ENCODE results near the gene GALNTL6. TPM values are rescaled to one million over a fixed set of nuclear protein-coding genes. Genes with fewer than 3 reads are reported as not detected.

The GALNTL6 gene
- total RNA-seq, 2 donors from 2014 or later, result 0.92 to 3.8 TPM

DNA sequence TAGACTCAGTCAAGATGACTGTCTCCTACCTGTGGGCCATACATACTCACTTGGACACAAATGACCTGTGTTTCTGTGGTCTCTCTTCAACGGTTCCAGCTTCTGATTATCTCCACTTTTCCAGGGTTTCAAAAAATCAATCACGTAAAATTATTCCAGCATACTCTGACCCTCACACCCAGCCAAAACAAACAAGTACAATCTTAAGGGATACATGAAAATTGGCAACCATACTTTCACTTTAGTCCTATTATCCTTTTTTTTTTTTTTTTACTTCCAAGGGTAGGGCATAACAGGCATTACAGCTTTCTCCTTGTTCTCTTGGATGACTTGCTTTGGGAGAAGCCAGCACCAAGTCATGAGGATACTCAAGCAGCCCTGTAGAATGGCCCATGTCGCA, 1129.6 kb downstream of the GALNTL6 start:
- DNase-seq (ENCODE audit: low spot score) (no peak), ATAC-seq (ENCODE audit: insufficient number of reproducible peaks, low FRiP score, low read depth) (no peak)
- H3K4me1 ChIP-seq (ENCODE audit: control insufficient read depth in 1 of 2, low read depth in 2 of 2), result peaks cover 0 to 22% of the 10 kb centered on the region in 2 donors
- H3K36me3 ChIP-seq, result no peaks in the 10 kb centered on the region
- no peaks in the 10 kb centered on the region for H3K9me3 ChIP-seq
- no peak overlapping the region for H3K4me3 ChIP-seq
- H3K27me3 ChIP-seq (replicated peaks; ENCODE audit: insufficient read depth), result no peaks in the 10 kb centered on the region
- TF ChIP-seq CTCF (IDR thresholded peaks at IDR 0.05), result no peak
- no peak overlapping the region for H3K27ac ChIP-seq

DNA sequence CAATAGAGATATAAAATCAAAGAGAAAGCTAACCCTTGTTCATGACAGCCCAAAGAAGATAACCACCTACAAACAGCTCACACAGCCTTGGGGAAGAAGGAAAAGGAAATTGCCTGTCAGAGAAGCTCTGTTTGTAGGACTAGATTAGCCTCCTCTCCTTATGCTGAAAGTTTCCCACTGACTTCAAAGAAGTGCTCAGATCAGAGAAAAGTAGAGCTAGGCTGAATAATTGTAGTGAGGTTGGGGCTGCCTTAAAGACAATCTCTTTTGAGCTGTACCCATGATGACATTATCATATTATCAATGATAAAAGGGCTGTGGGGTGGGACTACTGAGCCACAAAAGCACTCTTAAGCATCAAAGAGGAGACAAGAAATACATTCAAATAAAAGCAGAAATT, 1132.4 kb downstream of the GALNTL6 start:
- no peak for TF ChIP-seq CTCF (IDR thresholded peaks at IDR 0.05)
- Histone ChIP-seq H3K27me3 (replicated peaks; ENCODE audit: insufficient read depth) (no peaks in the 10 kb centered on the region), H3K36me3 (no peaks in the 10 kb centered on the region), H3K4me3 (no peak overlapping the region), H3K4me1 (ENCODE audit: control insufficient read depth in 1 of 2, low read depth in 2 of 2) (peaks cover 0 to 26% of the 10 kb centered on the region in 2 donors), H3K9me3 (no peaks in the 10 kb centered on the region), H3K27ac (no peak overlapping the region)
- DNase-seq (ENCODE audit: low spot score) (no peak), ATAC-seq (ENCODE audit: insufficient number of reproducible peaks, low FRiP score, low read depth) (no peak)

GRCh38 chr4:172946503-172946902, 1133.3 kb downstream of the GALNTL6 start:
- no peak for DNase-seq (ENCODE audit: low spot score)
- H3K27ac ChIP-seq, result no peak overlapping the region
- no peak for ATAC-seq (ENCODE audit: insufficient number of reproducible peaks, low FRiP score, low read depth)
- no peak overlapping the region for H3K4me3 ChIP-seq
- H3K27me3 ChIP-seq (replicated peaks; ENCODE audit: insufficient read depth), result no peaks in the 10 kb centered on the region
- no peaks in the 10 kb centered on the region for H3K36me3 ChIP-seq
- TF ChIP-seq CTCF (IDR thresholded peaks at IDR 0.05), result no peak
- no peaks in the 10 kb centered on the region for H3K9me3 ChIP-seq
- H3K4me1 ChIP-seq (ENCODE audit: control insufficient read depth in 1 of 2, low read depth in 2 of 2), result peaks cover 0 to 35% of the 10 kb centered on the region in 2 donors

GRCh38 chr4:172947594-172947993, 1134.4 kb downstream of the GALNTL6 start:
- Histone ChIP-seq H3K4me3 (no peak overlapping the region), H3K4me1 (ENCODE audit: control insufficient read depth in 1 of 2, low read depth in 2 of 2) (peaks cover 0 to 35% of the 10 kb centered on the region in 2 donors), H3K36me3 (no peaks in the 10 kb centered on the region), H3K27me3 (replicated peaks; ENCODE audit: insufficient read depth) (no peaks in the 10 kb centered on the region), H3K9me3 (no peaks in the 10 kb centered on the region), H3K27ac (no peak overlapping the region)
- ATAC-seq (ENCODE audit: insufficient number of reproducible peaks, low FRiP score, low read depth) (no peak), DNase-seq (ENCODE audit: low spot score) (no peak)
- TF ChIP-seq CTCF (IDR thresholded peaks at IDR 0.05), result no peak

DNA sequence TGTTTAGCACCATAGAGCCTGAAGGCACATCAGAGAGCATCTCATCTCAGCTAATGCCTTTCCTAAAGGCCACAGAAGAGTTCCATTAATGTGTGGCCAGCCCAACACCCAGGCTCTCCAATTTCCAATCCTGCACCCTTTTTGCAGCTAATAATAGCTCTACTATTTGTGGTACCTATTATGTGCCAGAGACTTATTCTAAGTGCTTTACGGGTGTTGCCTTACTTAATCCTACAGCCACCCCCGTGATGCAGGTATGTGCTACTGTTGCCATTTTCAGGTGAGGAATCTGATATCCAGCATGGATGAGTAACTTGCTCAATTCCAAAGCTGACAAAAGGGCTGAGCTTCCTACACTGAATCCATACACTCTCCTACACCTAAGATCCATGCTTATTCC, 1137.8 kb downstream of the GALNTL6 start:
- DNase-seq (ENCODE audit: low spot score), result no peak
- no peak for TF ChIP-seq CTCF (IDR thresholded peaks at IDR 0.05)
- H3K36me3 ChIP-seq, result no peaks in the 10 kb centered on the region
- H3K27ac ChIP-seq, result no peak overlapping the region
- H3K9me3 ChIP-seq, result no peaks in the 10 kb centered on the region
- peaks cover 0 to 28% of the 10 kb centered on the region in 2 donors for H3K4me1 ChIP-seq (ENCODE audit: control insufficient read depth in 1 of 2, low read depth in 2 of 2)
- ATAC-seq (ENCODE audit: insufficient number of reproducible peaks, low FRiP score, low read depth), result no peak
- H3K4me3 ChIP-seq, result no peak overlapping the region
- H3K27me3 ChIP-seq (replicated peaks; ENCODE audit: insufficient read depth), result no peaks in the 10 kb centered on the region

Data from thoracic aorta (tissue), 2 donors.